Mucosa of stomach (tissue), 1 donor: ENCODE measurements around the gene P4HA2.

ENCODE experiments used
- H3K27me3 ChIP-seq: one replicate; pipeline ENCODE4 v1.7.0; 2013; ENCODE audit warnings: mild to moderate bottlenecking, low read length; ENCODE audit not compliant: control insufficient read depth, insufficient read depth
- H3K36me3 ChIP-seq: one replicate; pipeline ENCODE4 v1.7.0; 2013; ENCODE audit warnings: low read length; ENCODE audit not compliant: control insufficient read depth, insufficient read depth
- H3K4me1 ChIP-seq: one replicate; pipeline ENCODE4 v1.7.0; 2013; ENCODE audit warnings: mild to moderate bottlenecking, low read length; ENCODE audit not compliant: control insufficient read depth, insufficient read depth
- H3K4me3 ChIP-seq: one replicate; pipeline ENCODE4 v1.7.0; 2013; ENCODE audit warnings: low read length
- H3K9ac ChIP-seq: one replicate; pipeline ENCODE4 v1.7.0; 2013; ENCODE audit warnings: mild to moderate bottlenecking, low read length, moderate library complexity
- H3K9me3 ChIP-seq: one replicate; pipeline ENCODE4 v1.7.0; 2013; ENCODE audit warnings: mild to moderate bottlenecking, low read length, moderate library complexity; ENCODE audit not compliant: control insufficient read depth
- donor health status: Pancreatic carcinoma.

Gene P4HA2

DNA sequence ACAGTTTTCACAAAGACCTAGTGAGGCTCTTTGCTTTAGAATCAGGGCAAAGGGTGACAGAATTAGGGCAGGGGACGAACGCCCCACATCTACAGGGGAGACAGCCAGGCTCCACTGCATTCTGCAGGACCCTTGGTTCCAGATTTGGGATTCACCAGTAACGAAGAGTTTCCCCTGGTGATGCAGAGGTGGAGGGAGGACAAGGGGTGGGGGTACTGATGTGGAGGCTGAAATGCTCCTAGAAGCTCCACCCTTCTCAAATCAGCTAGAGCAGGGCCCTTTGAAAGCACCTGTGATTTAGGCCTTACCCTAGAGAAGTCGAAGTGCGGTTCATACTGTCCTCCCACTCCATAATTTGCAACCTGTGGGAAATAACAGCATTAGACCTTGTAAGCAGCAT, 29.1 kb downstream of the P4HA2 start:
- Histone ChIP-seq H3K27me3 (no peaks in the 10 kb centered on the region), H3K9ac (no peak overlapping the region), H3K9me3 (no peaks in the 10 kb centered on the region), H3K36me3 (peaks cover 5% of the 10 kb centered on the region), H3K4me3 (no peak overlapping the region), H3K4me1 (no peaks in the 10 kb centered on the region)

DNA sequence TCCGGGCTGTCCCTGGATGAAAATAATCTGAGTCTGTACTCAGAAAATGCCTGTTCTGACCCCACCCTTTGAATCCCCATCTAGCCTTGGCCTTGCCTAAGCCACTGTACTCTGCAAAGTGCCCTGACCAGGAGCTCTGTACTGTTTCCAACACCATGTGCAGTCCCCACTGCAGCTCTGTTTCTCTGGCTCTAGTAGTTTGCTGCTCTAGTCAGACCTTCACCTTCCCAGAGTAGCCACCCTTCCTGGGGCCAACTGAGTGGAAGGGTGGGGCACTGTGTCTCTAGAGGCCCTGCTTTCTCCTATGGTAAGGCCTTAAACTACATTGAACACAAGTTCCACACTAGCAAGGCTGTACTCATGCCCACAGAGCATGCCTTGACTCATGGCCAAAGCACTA, 31.9 kb downstream of the P4HA2 start:
- Histone ChIP-seq H3K36me3 (no peaks in the 10 kb centered on the region), H3K4me1 (no peaks in the 10 kb centered on the region), H3K4me3 (no peak overlapping the region), H3K27me3 (no peaks in the 10 kb centered on the region), H3K9me3 (no peaks in the 10 kb centered on the region), H3K9ac (no peak overlapping the region)

- Histone ChIP-seq H3K27me3 (no peaks in the 10 kb centered on the region), H3K9ac (no peak overlapping the region), H3K4me3 (no peak overlapping the region), H3K4me1 (no peaks in the 10 kb centered on the region), H3K9me3 (no peaks in the 10 kb centered on the region), H3K36me3 (no peaks in the 10 kb centered on the region)
These were observed 34.4 kb downstream of the P4HA2 start for GRCh38 chr5:132193165-132193694.

GRCh38 chr5:132190161-132190817, 37.4 kb downstream of the P4HA2 start:
- H3K4me3 ChIP-seq = no peak overlapping the region
- H3K9me3 ChIP-seq = no peaks in the 10 kb centered on the region
- H3K36me3 ChIP-seq = no peaks in the 10 kb centered on the region
- no peaks in the 10 kb centered on the region for H3K27me3 ChIP-seq
- no peaks in the 10 kb centered on the region for H3K4me1 ChIP-seq
- no peak overlapping the region for H3K9ac ChIP-seq

DNA sequence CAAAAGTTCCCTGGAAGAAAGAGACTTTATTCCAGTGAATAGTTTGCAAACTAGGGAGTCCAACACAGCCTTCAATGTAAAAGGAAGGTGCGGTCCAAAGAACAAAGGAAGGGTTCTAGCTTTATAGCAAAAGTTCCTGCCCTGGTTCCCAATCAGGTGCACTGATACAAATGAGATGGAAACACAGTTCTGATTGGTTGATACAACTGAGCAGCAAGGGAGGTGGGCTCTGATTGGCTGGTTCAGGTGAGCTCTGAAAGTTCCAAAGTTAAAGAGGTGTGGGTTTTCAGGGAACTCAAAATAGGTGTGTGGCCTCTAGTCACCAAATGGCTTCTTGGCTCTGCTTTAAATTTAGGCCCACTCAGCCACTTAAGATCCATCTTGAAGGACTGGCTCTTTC, 43.1 kb downstream of the P4HA2 start:
- H3K36me3 ChIP-seq = no peaks in the 10 kb centered on the region
- no peak overlapping the region for H3K4me3 ChIP-seq
- peaks cover 3% of the 10 kb centered on the region for H3K4me1 ChIP-seq
- H3K9me3 ChIP-seq = no peaks in the 10 kb centered on the region
- no peaks in the 10 kb centered on the region for H3K27me3 ChIP-seq
- no peak overlapping the region for H3K9ac ChIP-seq

- Histone ChIP-seq H3K9me3 (no peaks in the 10 kb centered on the region), H3K27me3 (no peaks in the 10 kb centered on the region), H3K4me3 (no peak overlapping the region), H3K36me3 (no peaks in the 10 kb centered on the region), H3K9ac (no peak overlapping the region), H3K4me1 (peaks cover 3% of the 10 kb centered on the region)
These were observed 43.9 kb downstream of the P4HA2 start for GRCh38 chr5:132183723-132184122.

GRCh38 chr5:132182359-132183040, 45.2 kb downstream of the P4HA2 start:
- Histone ChIP-seq H3K4me1 (peaks cover 3% of the 10 kb centered on the region), H3K36me3 (no peaks in the 10 kb centered on the region), H3K9me3 (no peaks in the 10 kb centered on the region), H3K9ac (no peak overlapping the region), H3K27me3 (no peaks in the 10 kb centered on the region), H3K4me3 (no peak overlapping the region)

DNA sequence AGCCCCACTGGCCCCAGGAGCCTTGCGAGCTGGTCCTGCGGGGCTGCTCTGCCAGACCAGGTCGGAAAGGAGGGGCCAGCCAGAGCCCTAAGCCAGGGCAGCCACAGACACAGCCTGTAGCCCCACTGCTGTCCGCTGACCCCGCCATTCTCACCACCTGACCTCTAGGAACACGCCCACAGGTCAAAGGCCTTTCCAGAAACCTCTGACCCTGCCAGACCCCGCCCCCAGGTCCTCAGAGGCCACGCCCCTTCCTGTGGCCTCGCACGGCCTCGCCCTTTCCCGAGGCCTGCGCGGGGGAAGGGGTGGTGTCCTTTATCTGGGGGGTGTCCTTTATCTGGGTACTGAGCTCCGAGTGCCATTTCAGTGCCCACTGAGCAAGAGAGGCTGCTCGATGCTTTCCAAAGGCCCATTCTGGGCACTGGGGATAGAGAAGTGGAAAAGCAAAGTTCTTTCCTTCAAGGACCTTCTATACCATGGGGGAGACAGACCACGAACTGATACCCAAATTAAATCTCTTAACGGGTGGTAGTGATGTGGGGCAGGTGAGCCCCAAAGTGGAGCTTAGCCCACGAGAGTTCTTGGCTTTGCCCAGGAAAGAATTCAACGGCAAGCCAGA, 46.5 kb downstream of the P4HA2 start:
- Histone ChIP-seq H3K27me3 (no peaks in the 10 kb centered on the region), H3K4me1 (peaks cover 3% of the 10 kb centered on the region), H3K4me3 (no peak overlapping the region), H3K9ac (no peak overlapping the region), H3K36me3 (no peaks in the 10 kb centered on the region), H3K9me3 (no peaks in the 10 kb centered on the region)

DNA sequence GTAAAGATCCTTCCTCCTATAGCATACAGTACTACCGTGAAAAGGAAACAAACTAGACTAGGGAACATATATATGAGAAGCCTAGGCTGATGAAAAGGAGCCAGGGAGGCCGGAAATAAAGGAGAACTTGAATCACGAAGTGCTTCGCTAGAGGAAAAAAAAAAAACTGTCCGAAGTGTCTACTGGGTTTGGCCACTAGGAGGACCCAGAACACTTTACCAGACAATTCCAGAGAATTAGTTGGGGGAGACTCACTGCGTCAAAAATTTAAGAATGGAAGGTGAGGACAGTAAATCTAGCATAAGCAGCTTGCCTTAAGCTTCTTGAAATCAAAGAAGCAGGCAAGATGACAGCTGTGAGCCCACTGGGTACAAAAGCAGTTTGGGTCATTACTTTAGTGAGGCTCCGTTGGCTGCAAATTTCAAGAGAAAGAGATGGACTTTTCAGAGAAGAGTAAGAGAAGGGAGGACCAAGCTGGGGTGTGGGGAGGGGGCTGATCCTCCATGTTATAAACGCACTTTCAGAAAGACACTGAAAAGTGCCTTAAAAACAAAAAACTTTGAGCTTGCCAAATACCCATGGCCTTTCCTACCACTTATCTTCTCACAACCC, 47.4 kb downstream of the P4HA2 start:
- Histone ChIP-seq H3K4me1 (peaks cover 3% of the 10 kb centered on the region), H3K36me3 (no peaks in the 10 kb centered on the region), H3K9me3 (no peaks in the 10 kb centered on the region), H3K9ac (no peak overlapping the region), H3K27me3 (no peaks in the 10 kb centered on the region), H3K4me3 (no peak overlapping the region)

DNA sequence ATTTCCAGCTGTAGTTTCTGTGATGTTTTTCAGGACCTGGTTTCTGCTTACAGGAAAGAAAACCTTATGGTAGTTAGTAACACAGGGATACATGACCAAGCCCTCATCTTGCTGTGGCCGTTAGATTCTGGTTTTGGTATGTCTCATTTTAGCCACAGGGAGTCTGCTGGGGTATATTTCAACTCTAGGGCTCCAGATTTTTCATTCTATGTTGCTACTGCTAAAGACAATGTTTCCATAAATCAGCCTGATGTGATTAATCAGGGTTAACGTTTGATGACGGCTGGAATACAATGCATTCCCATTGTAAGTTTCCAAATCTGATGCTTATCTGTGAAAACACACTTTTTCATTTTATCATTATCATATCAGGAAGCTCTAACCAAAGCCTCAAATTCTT, 48.2 kb downstream of the P4HA2 start:
- Histone ChIP-seq H3K4me1 (peaks cover 3% of the 10 kb centered on the region), H3K36me3 (no peaks in the 10 kb centered on the region), H3K9me3 (no peaks in the 10 kb centered on the region), H3K27me3 (no peaks in the 10 kb centered on the region), H3K9ac (no peak overlapping the region), H3K4me3 (no peak overlapping the region)

DNA sequence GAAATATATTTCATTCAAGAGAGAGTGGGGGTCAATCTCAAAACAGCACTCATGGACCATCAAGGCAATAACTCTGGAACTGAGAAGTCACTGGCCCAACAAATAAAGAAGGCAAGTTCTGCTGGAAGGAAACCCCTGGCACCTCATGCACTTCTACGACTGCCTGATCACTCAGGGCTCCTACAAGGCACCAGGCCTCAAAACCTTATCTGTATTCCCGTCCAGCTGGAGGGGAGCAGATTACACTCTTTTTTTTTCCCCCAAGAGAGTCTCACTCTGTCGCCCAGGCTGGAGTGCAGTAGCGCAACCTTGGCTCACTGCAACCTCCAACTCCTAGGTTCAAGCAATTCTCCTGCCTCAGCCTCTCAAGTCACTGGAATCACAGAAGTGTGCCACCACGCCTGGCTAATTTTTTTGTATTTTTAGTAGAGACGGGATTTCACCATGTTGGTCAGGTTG, 49.9 kb downstream of the P4HA2 start:
- Histone ChIP-seq H3K27me3 (no peaks in the 10 kb centered on the region), H3K9ac (no peak overlapping the region), H3K4me3 (no peak overlapping the region), H3K36me3 (no peaks in the 10 kb centered on the region), H3K9me3 (no peaks in the 10 kb centered on the region), H3K4me1 (peaks cover 3% of the 10 kb centered on the region)

DNA sequence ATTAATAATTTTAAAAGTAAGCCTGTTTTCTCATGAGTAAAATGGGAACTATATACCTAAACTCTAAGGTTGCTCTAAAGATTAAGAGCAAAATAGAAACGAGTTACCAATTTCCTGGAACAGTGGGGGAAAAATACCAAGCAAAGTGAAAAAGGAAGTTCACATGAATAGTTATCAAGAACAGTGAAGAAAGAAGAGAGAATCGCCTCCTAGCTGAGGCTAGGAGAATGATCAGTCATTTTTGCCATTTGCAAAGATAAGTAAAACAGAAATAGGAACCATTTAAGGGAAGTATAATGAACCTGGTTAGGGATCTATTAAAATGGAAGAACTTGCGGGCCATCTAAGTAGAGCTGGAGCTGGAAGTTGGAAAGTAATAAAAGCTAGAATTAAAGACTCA, 50.7 kb downstream of the P4HA2 start:
- no peaks in the 10 kb centered on the region for H3K36me3 ChIP-seq
- H3K9ac ChIP-seq = no peak overlapping the region
- no peak overlapping the region for H3K4me3 ChIP-seq
- H3K27me3 ChIP-seq = no peaks in the 10 kb centered on the region
- H3K9me3 ChIP-seq = no peaks in the 10 kb centered on the region
- H3K4me1 ChIP-seq = peaks cover 3% of the 10 kb centered on the region
